IMR-90 (cell line): ENCODE results near the gene COL23A1. TPM values are rescaled to one million over a fixed set of nuclear protein-coding genes. Genes with fewer than 3 reads are reported as not detected.

ENCODE experiments used
- ATAC-seq: fragments of 200-7000 bp; cut with Tn5 transposase; 2 replicates; pipeline ENCODE4 v1.9.1; 2020; ENCODE audit warnings: low read depth, mild to moderate bottlenecking, moderate library complexity
- BruUV-seq: library from RNA; stranded (reverse); fragments of 400-500 nt; replicated peaks from 2 replicates; lab custom pipeline; 2021; lab: Mats Ljungman, UMichigan
- CTCF ChIA-PET: fragments of 300-600 bp; formaldehyde crosslinking; extraction: SDS; loops from one replicate; lab custom pipeline; 2021; ENCODE audit warnings: antibody characterized with exemption; lab: Yijun Ruan, JAX
- POLR2A ChIA-PET: fragments of 300-600 bp; sonication (Branson Sonifier 250); formaldehyde crosslinking; loops from one replicate; lab custom pipeline; 2022; ENCODE audit warnings: antibody characterized with exemption; ENCODE audit not compliant: unreplicated experiment; lab: Charles Lee
- DNase-seq: peaks from one replicate; pipeline ENCODE4 v3.0.0; 2013
- H2AFZ ChIP-seq: replicated peaks from 2 replicates; pipeline ENCODE3; 2013; ENCODE audit warnings: low read length, mild to moderate bottlenecking; ENCODE audit not compliant: poor library complexity
- H2AK5ac ChIP-seq: 2 replicates; pipeline ENCODE4 v1.6.1; 2013; ENCODE audit warnings: low read depth, low read length, inconsistent platforms
- H2AK9ac ChIP-seq: replicated peaks from 2 replicates; pipeline ENCODE3; 2013; ENCODE audit warnings: mild to moderate bottlenecking, low read depth, low read length, moderate library complexity; ENCODE audit not compliant: poor library complexity
- H2BK120ac ChIP-seq: 2 replicates; pipeline ENCODE4 v1.6.1; 2013; ENCODE audit warnings: low read depth, low read length, inconsistent platforms
- H2BK15ac ChIP-seq: 3 replicates; pipeline ENCODE4 v1.6.1; 2013; ENCODE audit warnings: low read depth, low read length, inconsistent platforms
- H2BK20ac ChIP-seq: 2 replicates; pipeline ENCODE4 v1.6.1; 2013; ENCODE audit warnings: low read depth, mild to moderate bottlenecking, inconsistent platforms, low read length, moderate library complexity
- H2BK5ac ChIP-seq: 2 replicates; pipeline ENCODE4 v1.6.1; 2013; ENCODE audit warnings: mild to moderate bottlenecking, low read depth, low read length, inconsistent platforms; ENCODE audit not compliant: poor library complexity, severe bottlenecking
- H3K14ac ChIP-seq: replicated peaks from 2 replicates; pipeline ENCODE4 v1.6.1; 2013; ENCODE audit warnings: low read depth, low read length, inconsistent platforms
- H3K18ac ChIP-seq: 2 replicates; pipeline ENCODE4 v1.6.1; 2013; ENCODE audit warnings: low read depth, low read length, control low read depth
- H3K23ac ChIP-seq: 2 replicates; pipeline ENCODE4 v1.6.1; 2013; ENCODE audit warnings: low read depth, low read length, inconsistent platforms
- H3K27ac ChIP-seq: 2 replicates; pipeline ENCODE4 v1.5.1; 2013; ENCODE audit warnings: mild to moderate bottlenecking, control low read depth, low read length; ENCODE audit not compliant: insufficient read depth
- H3K27me3 ChIP-seq: 2 replicates; pipeline ENCODE4 v1.6.1; 2013; ENCODE audit warnings: low read length; ENCODE audit not compliant: control insufficient read depth, insufficient read depth
- H3K36me3 ChIP-seq: 2 replicates; pipeline ENCODE4 v1.6.1; 2013; ENCODE audit warnings: low read length, mixed read lengths; ENCODE audit not compliant: control insufficient read depth, insufficient read depth
- H3K4ac ChIP-seq: 2 replicates; pipeline ENCODE4 v1.6.1; 2013; ENCODE audit warnings: low read depth, low read length, inconsistent platforms
- H3K4me1 ChIP-seq: 2 replicates; pipeline ENCODE4 v1.6.1; 2013; ENCODE audit warnings: low read length, mixed read lengths; ENCODE audit not compliant: control insufficient read depth, insufficient read depth
- H3K4me2 ChIP-seq: 2 replicates; pipeline ENCODE4 v1.6.1; 2013; ENCODE audit warnings: low read depth, mild to moderate bottlenecking, control low read depth, low read length, moderate library complexity
- H3K4me3 ChIP-seq: 2 replicates; pipeline ENCODE4 v1.5.1; 2013; ENCODE audit warnings: low read depth, mild to moderate bottlenecking, control low read depth, low read length, moderate library complexity; ENCODE audit not compliant: insufficient read depth
- H3K56ac ChIP-seq: 2 replicates; pipeline ENCODE4 v1.6.1; 2013; ENCODE audit warnings: low read length, inconsistent platforms; ENCODE audit not compliant: insufficient read depth; ENCODE audit errors: extremely low read depth
- H3K79me1 ChIP-seq, 2 experiments: 2 replicates each; pipeline ENCODE4 v1.6.1; 2013; ENCODE audit warnings: low read length in 2 of 2, inconsistent platforms in 1 of 2, low read depth in 1 of 2
- H3K9ac ChIP-seq: 2 replicates; pipeline ENCODE4 v1.6.1; 2013; ENCODE audit warnings: low read depth, low read length, control low read depth
- H3K9me1 ChIP-seq: 2 replicates; pipeline ENCODE4 v1.6.1; 2013; ENCODE audit warnings: low read length, inconsistent platforms; ENCODE audit not compliant: insufficient read depth
- H3K9me3 ChIP-seq: 2 replicates; pipeline ENCODE4 v1.6.1; 2013; ENCODE audit warnings: low read length; ENCODE audit not compliant: control insufficient read depth, insufficient read depth
- H4K20me1 ChIP-seq: 2 replicates; pipeline ENCODE4 v1.6.1; 2013; ENCODE audit warnings: low read length, inconsistent platforms; ENCODE audit not compliant: insufficient read depth
- H4K5ac ChIP-seq: 2 replicates; pipeline ENCODE4 v1.6.1; 2013; ENCODE audit warnings: mild to moderate bottlenecking, low read depth, low read length, control low read depth
- H4K8ac ChIP-seq, 2 experiments: 2 replicates each; pipeline ENCODE4 v1.6.1; 2013; ENCODE audit warnings: low read depth in 2 of 2, low read length in 2 of 2, control low read depth in 1 of 2, inconsistent platforms in 1 of 2
- H4K91ac ChIP-seq: 2 replicates; pipeline ENCODE4 v1.6.1; 2013; ENCODE audit warnings: low read depth, low read length, inconsistent platforms; ENCODE audit not compliant: insufficient read depth
- BHLHE40 ChIP-seq: fragments of 150-350 bp; IDR thresholded peaks from 2 replicates; pipeline ENCODE4 v1.6.1; 2016; ENCODE audit warnings: mild to moderate bottlenecking, low read depth, low read length
- CEBPB ChIP-seq: IDR thresholded peaks from 2 replicates; pipeline ENCODE4 v1.6.1; 2012; ENCODE audit warnings: low read depth, low read length, improper control_type of control experiment
- CHD1 ChIP-seq: IDR thresholded peaks from 2 replicates; pipeline ENCODE4 v1.6.1; 2012; ENCODE audit warnings: low read depth, low read length, improper control_type of control experiment
- FOS ChIP-seq: fragments of 150-350 bp; IDR thresholded peaks from 2 replicates; pipeline ENCODE4 v1.6.1; 2016; ENCODE audit warnings: low read depth, low read length
- MAFK ChIP-seq: IDR thresholded peaks from 2 replicates; pipeline ENCODE4 v1.6.1; 2012; ENCODE audit warnings: low read depth, low read length, improper control_type of control experiment
- MAZ ChIP-seq: IDR thresholded peaks from 2 replicates; pipeline ENCODE4 v1.6.1; 2012; ENCODE audit warnings: low read depth, mild to moderate bottlenecking, low read length, improper control_type of control experiment, moderate library complexity, borderline replicate concordance
- MXI1 ChIP-seq: IDR thresholded peaks from 2 replicates; pipeline ENCODE4 v1.6.1; 2012; ENCODE audit warnings: low read depth, mild to moderate bottlenecking, low read length, moderate library complexity, borderline replicate concordance
- NFE2L2 ChIP-seq: fragments of 150-350 bp; IDR thresholded peaks from 2 replicates; pipeline ENCODE4 v1.6.1; 2016; ENCODE audit warnings: low read depth, mild to moderate bottlenecking, low read length
- POLR2A ChIP-seq: IDR thresholded peaks from 2 replicates; pipeline ENCODE4 v1.6.1; 2012; ENCODE audit warnings: mild to moderate bottlenecking, low read depth, low read length
- RAD21 ChIP-seq: IDR thresholded peaks from 2 replicates; pipeline ENCODE4 v1.6.1; 2012; ENCODE audit warnings: low read length, improper control_type of control experiment
- RCOR1 ChIP-seq: IDR thresholded peaks from 2 replicates; pipeline ENCODE4 v1.6.1; 2012; ENCODE audit warnings: mild to moderate bottlenecking, low read length, improper control_type of control experiment; ENCODE audit not compliant: insufficient replicate concordance
- RFX5 ChIP-seq: IDR thresholded peaks from 2 replicates; pipeline ENCODE4 v1.8.0; 2012; ENCODE audit warnings: low read depth, mild to moderate bottlenecking, low read length, moderate library complexity
- WGBS, 2 experiments: methylation state at CpG; one replicate each; pipeline versions ENCODE4 v1.1.5 to v1.1.7; 2013; ENCODE audit warnings: missing lambda C conversion rate in 2 of 2; ENCODE audit not compliant: insufficient read length in 1 of 2; ENCODE audit errors: extremely low coverage in 2 of 2; 5-methylcytosine and 5-hydroxymethylcytosine counted together
- dilution Hi-C: fragments of 300-500 bp; cut with HindIII; formaldehyde crosslinking; loops from one replicate; pipeline ENCODE4 v1.14.3; 2018; ENCODE audit warnings: low sequenced_read_pairs; ENCODE audit not compliant: unreplicated experiment
- in situ Hi-C: fragments of 300-500 bp; cut with MboI; formaldehyde crosslinking; loops from 3 replicates; pipeline ENCODE4 v1.14.3; 2019; ENCODE audit warnings: low sequenced_read_pairs, inconsistent platforms, mixed read lengths
- intact Hi-C: fragments of 100-400 bp; cut with micrococcal nuclease; formaldehyde crosslinking; loops from 2 replicates; pipeline ENCODE4 v1.10.0; 2022
- polyA plus RNA-seq, 3 experiments: library from polyadenylated mRNA; depleted of rRNA; stranded (reverse); fragments of >200 nt; gene quantifications; 2 replicates each; pipeline ENCODE4 v1.2.3, GENCODE V29; 2012; ENCODE audit warnings: low replicate concordance in 1 of 3
- total RNA-seq: library from RNA; depleted of rRNA; stranded (reverse); fragments of >200 nt; gene quantifications from 2 replicates; pipeline ENCODE4 v1.2.3, GENCODE V29; 2012
- TF ChIP-seq, protein P1 (sequence below): fragments of 150-350 bp; IDR thresholded peaks from 2 replicates; pipeline ENCODE4 v1.6.1; 2016; ENCODE audit warnings: low read depth, mild to moderate bottlenecking, low read length, moderate library complexity, borderline replicate concordance
- TF ChIP-seq, protein P2 (sequence below): fragments of 150-350 bp; IDR thresholded peaks from 2 replicates; pipeline ENCODE4 v1.6.1; 2017; ENCODE audit warnings: mild to moderate bottlenecking, antibody characterized with exemption, low read length, low read depth
- TF ChIP-seq, protein P3 (sequence below): conservative IDR thresholded peaks from 2 replicates; pipeline ENCODE4 v1.5.1; 2012; ENCODE audit warnings: mild to moderate bottlenecking, low read depth, low read length, improper control_type of control experiment

COL23A1 gene
- total and polyA plus RNA-seq, 2 of the 4 experiments (the other 2 are of a cell fraction) = not detected

DNA sequence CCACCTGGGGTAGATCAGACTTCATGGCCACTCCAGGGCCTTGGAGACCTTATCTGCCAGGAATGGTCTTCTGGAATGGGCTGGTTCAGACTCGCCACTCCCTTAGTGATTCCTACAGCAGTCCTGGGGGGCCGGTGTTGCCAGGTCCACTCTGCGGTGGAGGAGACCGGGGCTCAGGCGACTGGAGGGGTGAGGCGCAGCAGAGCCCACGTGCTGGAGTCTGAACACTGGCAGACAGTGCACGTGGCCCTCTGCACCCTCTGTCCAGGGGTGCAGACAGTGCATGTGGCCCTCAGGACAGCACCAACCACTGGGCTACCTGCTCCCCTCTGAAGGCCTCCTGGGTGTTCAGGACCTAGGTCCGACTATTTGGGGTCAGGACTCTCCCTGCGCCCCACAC is 262.7 kb downstream of the COL23A1 start:
- Histone ChIP-seq H2BK15ac (no peak overlapping the region), H3K23ac (no peak overlapping the region), H4K5ac (no peak overlapping the region), H3K4me3 (no peak overlapping the region), H3K79me1 (no peaks in the 10 kb centered on the region), H4K20me1 (no peaks in the 10 kb centered on the region), H3K4ac (no peak overlapping the region), H2BK5ac (no peak overlapping the region), H3K27me3 (no peaks in the 10 kb centered on the region; the same call in 1 of the 2 replicates), H2BK20ac (no peak overlapping the region), H3K9me1 (no peaks in the 10 kb centered on the region), H2AFZ (no peak overlapping the region), H3K27ac (no peak overlapping the region), H3K14ac (no peak overlapping the region), H4K8ac (no peak overlapping the region), H3K9ac (no peak overlapping the region), H3K36me3 (no peaks in the 10 kb centered on the region), H2AK5ac (no peak overlapping the region), H2AK9ac (no peak overlapping the region), H3K9me3 (peaks cover 27% of the 10 kb centered on the region), H3K18ac (no peak overlapping the region), H3K4me2 (no peak overlapping the region), H4K91ac (no peak overlapping the region), H3K56ac (no peak overlapping the region), H3K4me1 (no peaks in the 10 kb centered on the region), H2BK120ac (no peak overlapping the region)
- dilution Hi-C loops = no loop called here
- ChIA-PET POLR2A (no interaction called here), CTCF (no interaction called here)
- WGBS, 2 experiments = 69% methylated on average over 4 of the region's 10 CpGs; no CpG with 5 or more reads in 1 of the 2 experiments
- no peak for DNase-seq
- in situ Hi-C loops = no loop called here
- ATAC-seq = no peak
- no TSS peak for BruUV-seq
- intact Hi-C loops = no loop called here
- TF ChIP-seq MAZ (no peak), BHLHE40 (no peak), NFE2L2 (no peak), RFX5 (no peak), CEBPB (no peak), RAD21 (no peak), FOS (no peak), POLR2A (no peak), MAFK (no peak), RCOR1 (no peak), CHD1 (no peak), MXI1 (no peak)
- TF ChIP-seq, protein P1, sequence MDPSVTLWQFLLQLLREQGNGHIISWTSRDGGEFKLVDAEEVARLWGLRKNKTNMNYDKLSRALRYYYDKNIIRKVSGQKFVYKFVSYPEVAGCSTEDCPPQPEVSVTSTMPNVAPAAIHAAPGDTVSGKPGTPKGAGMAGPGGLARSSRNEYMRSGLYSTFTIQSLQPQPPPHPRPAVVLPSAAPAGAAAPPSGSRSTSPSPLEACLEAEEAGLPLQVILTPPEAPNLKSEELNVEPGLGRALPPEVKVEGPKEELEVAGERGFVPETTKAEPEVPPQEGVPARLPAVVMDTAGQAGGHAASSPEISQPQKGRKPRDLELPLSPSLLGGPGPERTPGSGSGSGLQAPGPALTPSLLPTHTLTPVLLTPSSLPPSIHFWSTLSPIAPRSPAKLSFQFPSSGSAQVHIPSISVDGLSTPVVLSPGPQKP = no peak
- TF ChIP-seq, protein P2, sequence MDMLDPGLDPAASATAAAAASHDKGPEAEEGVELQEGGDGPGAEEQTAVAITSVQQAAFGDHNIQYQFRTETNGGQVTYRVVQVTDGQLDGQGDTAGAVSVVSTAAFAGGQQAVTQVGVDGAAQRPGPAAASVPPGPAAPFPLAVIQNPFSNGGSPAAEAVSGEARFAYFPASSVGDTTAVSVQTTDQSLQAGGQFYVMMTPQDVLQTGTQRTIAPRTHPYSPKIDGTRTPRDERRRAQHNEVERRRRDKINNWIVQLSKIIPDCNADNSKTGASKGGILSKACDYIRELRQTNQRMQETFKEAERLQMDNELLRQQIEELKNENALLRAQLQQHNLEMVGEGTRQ = no peak
- TF ChIP-seq, protein P3, sequence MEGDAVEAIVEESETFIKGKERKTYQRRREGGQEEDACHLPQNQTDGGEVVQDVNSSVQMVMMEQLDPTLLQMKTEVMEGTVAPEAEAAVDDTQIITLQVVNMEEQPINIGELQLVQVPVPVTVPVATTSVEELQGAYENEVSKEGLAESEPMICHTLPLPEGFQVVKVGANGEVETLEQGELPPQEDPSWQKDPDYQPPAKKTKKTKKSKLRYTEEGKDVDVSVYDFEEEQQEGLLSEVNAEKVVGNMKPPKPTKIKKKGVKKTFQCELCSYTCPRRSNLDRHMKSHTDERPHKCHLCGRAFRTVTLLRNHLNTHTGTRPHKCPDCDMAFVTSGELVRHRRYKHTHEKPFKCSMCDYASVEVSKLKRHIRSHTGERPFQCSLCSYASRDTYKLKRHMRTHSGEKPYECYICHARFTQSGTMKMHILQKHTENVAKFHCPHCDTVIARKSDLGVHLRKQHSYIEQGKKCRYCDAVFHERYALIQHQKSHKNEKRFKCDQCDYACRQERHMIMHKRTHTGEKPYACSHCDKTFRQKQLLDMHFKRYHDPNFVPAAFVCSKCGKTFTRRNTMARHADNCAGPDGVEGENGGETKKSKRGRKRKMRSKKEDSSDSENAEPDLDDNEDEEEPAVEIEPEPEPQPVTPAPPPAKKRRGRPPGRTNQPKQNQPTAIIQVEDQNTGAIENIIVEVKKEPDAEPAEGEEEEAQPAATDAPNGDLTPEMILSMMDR = no peak
